ENCODE measurements around the gene FAM241B. TPM values are rescaled to one million over a fixed set of nuclear protein-coding genes. Genes with fewer than 3 reads are reported as not detected.

FAM241B gene
- total and polyA plus RNA-seq, 2 of the 4 experiments (the other 2 are of a cell fraction): 0.18 to 1.4 TPM

DNA sequence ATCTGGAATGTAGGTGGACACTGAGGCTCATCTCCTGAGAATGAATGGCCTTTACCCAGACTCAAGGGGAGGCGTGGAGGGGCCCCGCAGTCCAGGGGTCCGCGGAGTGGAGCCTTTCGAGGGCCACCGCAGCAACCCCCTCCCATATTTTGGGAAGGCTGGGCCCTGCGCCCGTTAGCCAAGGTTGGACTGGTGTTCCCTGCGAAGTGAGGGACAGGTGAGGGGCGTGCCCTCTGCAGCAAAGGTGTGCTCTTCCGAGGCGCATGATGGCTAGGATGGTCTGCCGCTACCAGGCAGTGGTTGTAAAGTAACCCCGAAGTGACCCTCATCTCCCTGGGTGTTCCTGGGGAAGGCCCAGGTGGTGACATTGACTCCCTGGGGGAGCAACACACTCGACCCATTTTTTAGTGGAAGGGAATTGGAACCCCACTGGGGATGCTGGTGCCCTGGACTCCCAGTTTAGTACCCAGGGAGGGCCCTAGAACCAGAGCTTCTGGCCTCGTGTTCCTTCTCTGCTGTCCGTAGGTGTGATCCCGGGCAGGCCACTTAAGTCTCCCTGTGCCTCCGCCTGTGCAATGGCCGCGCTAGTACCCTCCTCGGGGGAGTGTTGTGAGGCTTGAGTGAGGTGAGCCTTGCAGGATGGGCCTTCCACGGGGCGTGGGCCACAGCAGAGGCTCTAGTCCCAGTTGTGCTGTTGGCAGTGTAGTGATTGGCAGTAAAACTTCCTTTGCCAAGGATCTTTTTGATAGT lies 779 bp downstream of the FAM241B start:
- ATAC-seq (ENCODE audit: low read depth): no peak
- H3K9me3 ChIP-seq (ENCODE audit: control insufficient read depth, insufficient read depth, low read length): peaks cover 2% of the 10 kb centered on the region; the same call in 1 of the 2 replicates
- no peak overlapping the region for H3K27ac ChIP-seq (ENCODE audit: insufficient read depth, low read length)
- peak overlapping the region; percentile 52 for H2AK9ac ChIP-seq (replicated peaks; ENCODE audit: low read depth, low read length, poor library complexity)
- H3K36me3 ChIP-seq (ENCODE audit: control insufficient read depth, insufficient read depth, low read length): no peaks in the 10 kb centered on the region
- dilution Hi-C loops (cut with HindIII; ENCODE audit: low sequenced_read_pairs, unreplicated experiment) (no loop called here), in situ Hi-C loops (cut with MboI; ENCODE audit: low sequenced_read_pairs) (loop anchor here (10.0 kb wide), 1 partner anchor 206 kb away; no protein-coding TSS in a partner anchor), intact Hi-C loops (cut with micrococcal nuclease) (no loop called here)
- no peak overlapping the region for H4K91ac ChIP-seq (ENCODE audit: insufficient read depth, low read depth, low read length)
- H3K23ac ChIP-seq (ENCODE audit: low read depth, low read length): no peak overlapping the region
- H2BK120ac ChIP-seq (ENCODE audit: low read depth, low read length): no peak overlapping the region
- no peak overlapping the region for H3K9ac ChIP-seq (ENCODE audit: low read depth, low read length)
- H4K20me1 ChIP-seq (ENCODE audit: insufficient read depth, low read length): no peaks in the 10 kb centered on the region
- H3K14ac ChIP-seq (replicated peaks; ENCODE audit: low read depth, low read length): no peak overlapping the region
- H3K79me1 ChIP-seq (ENCODE audit: low read depth in 1 of 2, low read length in 2 of 2): no peaks in the 10 kb centered on the region
- H2BK15ac ChIP-seq (ENCODE audit: low read depth, low read length): no peak overlapping the region
- 17% methylated on average over 1 of the region's 24 CpGs; no CpG with 5 or more reads in 1 of the 2 experiments for WGBS, 2 experiments (ENCODE audit: extremely low coverage in 2 of 2, insufficient read length in 1 of 2)
- no peak overlapping the region for H4K5ac ChIP-seq (ENCODE audit: low read depth, low read length)
- no peak overlapping the region for H3K18ac ChIP-seq (ENCODE audit: low read depth, low read length)
- H3K4me1 ChIP-seq (ENCODE audit: control insufficient read depth, insufficient read depth, low read length): no peaks in the 10 kb centered on the region
- no TSS peak for BruUV-seq (replicated peaks)
- H3K4ac ChIP-seq (ENCODE audit: low read depth, low read length): no peak overlapping the region
- H3K4me3 ChIP-seq (ENCODE audit: insufficient read depth, low read depth, low read length): peak overlapping the region; percentile 42
- peak overlapping the region; percentile 12; the same call in 1 of the 2 replicates for H3K4me2 ChIP-seq (ENCODE audit: low read depth, low read length)
- no peak overlapping the region for H2BK20ac ChIP-seq (ENCODE audit: low read depth, low read length)
- CTCF ChIA-PET: no interaction called here
- H2BK5ac ChIP-seq (ENCODE audit: low read depth, low read length, poor library complexity, severe bottlenecking): no peak overlapping the region
- no peaks in the 10 kb centered on the region for H3K9me1 ChIP-seq (ENCODE audit: insufficient read depth, low read length)
- H3K27me3 ChIP-seq (ENCODE audit: control insufficient read depth, insufficient read depth, low read length): peaks cover 58% of the 10 kb centered on the region
- peak overlapping the region; percentile 88 for H2AFZ ChIP-seq (replicated peaks; ENCODE audit: low read length, poor library complexity)
- H4K8ac ChIP-seq (ENCODE audit: low read depth in 2 of 2, low read length in 2 of 2): no peak overlapping the region
- POLR2A ChIA-PET (ENCODE audit: unreplicated experiment): no interaction called here
- no peak overlapping the region for H2AK5ac ChIP-seq (ENCODE audit: low read depth, low read length)
- DNase-seq: no peak
- no peak overlapping the region for H3K56ac ChIP-seq (ENCODE audit: extremely low read depth, insufficient read depth, low read length)
- TF ChIP-seq POLR2A (IDR thresholded peaks at IDR 0.05; ENCODE audit: low read depth, low read length) (no peak), FOS (IDR thresholded peaks at IDR 0.05; ENCODE audit: low read depth, low read length) (no peak), RFX5 (IDR thresholded peaks at IDR 0.05; ENCODE audit: low read depth, low read length) (no peak), MAFK (IDR thresholded peaks at IDR 0.05; ENCODE audit: low read depth, low read length) (no peak), MXI1 (IDR thresholded peaks at IDR 0.05; ENCODE audit: borderline replicate concordance, low read depth, low read length) (no peak), BHLHE40 (IDR thresholded peaks at IDR 0.05; ENCODE audit: low read depth, low read length) (no peak), NFE2L2 (IDR thresholded peaks at IDR 0.05; ENCODE audit: low read depth, low read length) (no peak), RAD21 (IDR thresholded peaks at IDR 0.05; ENCODE audit: low read length) (no peak), CEBPB (IDR thresholded peaks at IDR 0.05; ENCODE audit: low read depth, low read length) (no peak), RCOR1 (IDR thresholded peaks at IDR 0.05; ENCODE audit: insufficient replicate concordance, low read length) (no peak), SMC3 (IDR thresholded peaks at IDR 0.05; ENCODE audit: low read depth, low read length) (no peak), CHD1 (IDR thresholded peaks at IDR 0.05; ENCODE audit: low read depth, low read length) (no peak)
- TF ChIP-seq, protein P1, sequence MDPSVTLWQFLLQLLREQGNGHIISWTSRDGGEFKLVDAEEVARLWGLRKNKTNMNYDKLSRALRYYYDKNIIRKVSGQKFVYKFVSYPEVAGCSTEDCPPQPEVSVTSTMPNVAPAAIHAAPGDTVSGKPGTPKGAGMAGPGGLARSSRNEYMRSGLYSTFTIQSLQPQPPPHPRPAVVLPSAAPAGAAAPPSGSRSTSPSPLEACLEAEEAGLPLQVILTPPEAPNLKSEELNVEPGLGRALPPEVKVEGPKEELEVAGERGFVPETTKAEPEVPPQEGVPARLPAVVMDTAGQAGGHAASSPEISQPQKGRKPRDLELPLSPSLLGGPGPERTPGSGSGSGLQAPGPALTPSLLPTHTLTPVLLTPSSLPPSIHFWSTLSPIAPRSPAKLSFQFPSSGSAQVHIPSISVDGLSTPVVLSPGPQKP (IDR thresholded peaks at IDR 0.05; ENCODE audit: borderline replicate concordance, low read depth, low read length): no peak
- TF ChIP-seq, protein P2, sequence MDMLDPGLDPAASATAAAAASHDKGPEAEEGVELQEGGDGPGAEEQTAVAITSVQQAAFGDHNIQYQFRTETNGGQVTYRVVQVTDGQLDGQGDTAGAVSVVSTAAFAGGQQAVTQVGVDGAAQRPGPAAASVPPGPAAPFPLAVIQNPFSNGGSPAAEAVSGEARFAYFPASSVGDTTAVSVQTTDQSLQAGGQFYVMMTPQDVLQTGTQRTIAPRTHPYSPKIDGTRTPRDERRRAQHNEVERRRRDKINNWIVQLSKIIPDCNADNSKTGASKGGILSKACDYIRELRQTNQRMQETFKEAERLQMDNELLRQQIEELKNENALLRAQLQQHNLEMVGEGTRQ (IDR thresholded peaks at IDR 0.05; ENCODE audit: low read depth, low read length): no peak
- TF ChIP-seq, protein P3, sequence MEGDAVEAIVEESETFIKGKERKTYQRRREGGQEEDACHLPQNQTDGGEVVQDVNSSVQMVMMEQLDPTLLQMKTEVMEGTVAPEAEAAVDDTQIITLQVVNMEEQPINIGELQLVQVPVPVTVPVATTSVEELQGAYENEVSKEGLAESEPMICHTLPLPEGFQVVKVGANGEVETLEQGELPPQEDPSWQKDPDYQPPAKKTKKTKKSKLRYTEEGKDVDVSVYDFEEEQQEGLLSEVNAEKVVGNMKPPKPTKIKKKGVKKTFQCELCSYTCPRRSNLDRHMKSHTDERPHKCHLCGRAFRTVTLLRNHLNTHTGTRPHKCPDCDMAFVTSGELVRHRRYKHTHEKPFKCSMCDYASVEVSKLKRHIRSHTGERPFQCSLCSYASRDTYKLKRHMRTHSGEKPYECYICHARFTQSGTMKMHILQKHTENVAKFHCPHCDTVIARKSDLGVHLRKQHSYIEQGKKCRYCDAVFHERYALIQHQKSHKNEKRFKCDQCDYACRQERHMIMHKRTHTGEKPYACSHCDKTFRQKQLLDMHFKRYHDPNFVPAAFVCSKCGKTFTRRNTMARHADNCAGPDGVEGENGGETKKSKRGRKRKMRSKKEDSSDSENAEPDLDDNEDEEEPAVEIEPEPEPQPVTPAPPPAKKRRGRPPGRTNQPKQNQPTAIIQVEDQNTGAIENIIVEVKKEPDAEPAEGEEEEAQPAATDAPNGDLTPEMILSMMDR (conservative IDR thresholded peaks at IDR 0.05; ENCODE audit: low read depth, low read length): no peak

Measured in IMR-90 (cell line).